HEK293 (cell line): Measurements from ENCODE around the gene ITGB8.

Experiments
- CTCF ChIA-PET: fragments of 350-600 bp; formaldehyde crosslinking; extraction: SDS; loops from one replicate; lab custom pipeline; 2021; ENCODE audit warnings: antibody characterized with exemption; lab: Yijun Ruan, JAX
- POLR2A ChIA-PET: fragments of 300-600 bp; formaldehyde crosslinking; extraction: SDS; loops from one replicate; lab custom pipeline; 2020; ENCODE audit warnings: antibody characterized with exemption, inconsistent platforms; lab: Yijun Ruan, JAX
- H3K27ac ChIP-seq: fragments of 200-500 bp; sonication (Bioruptor generic); 2 replicates; pipeline ENCODE4 v1.5.1; 2014; ENCODE audit warnings: low read depth, low read length, control low read depth, inconsistent platforms; ENCODE audit errors: extremely low read depth
- H3K36me3 ChIP-seq, 2 experiments: fragments of 200-500 bp in 1 of 2; sonication (Bioruptor generic) in 1 of 2; 1 replicate in 1 of 2; 2 replicates in 1 of 2; pipeline ENCODE4 v1.5.1; 2014 to 2017; ENCODE audit warnings: inconsistent platforms in 2 of 2, low read length in 2 of 2; ENCODE audit not compliant: control insufficient read depth in 2 of 2, insufficient read depth in 1 of 2
- H3K4me1 ChIP-seq: fragments of 200-500 bp; sonication (Bioruptor generic); 2 replicates; pipeline ENCODE4 v1.5.1; 2014; ENCODE audit warnings: mild to moderate bottlenecking, low read length, inconsistent platforms; ENCODE audit not compliant: control insufficient read depth, insufficient read depth
- H3K4me3 ChIP-seq: 2 replicates; pipeline ENCODE4 v1.5.1; 2011; ENCODE audit warnings: low read depth, mild to moderate bottlenecking, control low read depth, low read length, moderate library complexity
- H3K9me3 ChIP-seq: fragments of 200-500 bp; sonication (Bioruptor generic); 2 replicates; pipeline ENCODE4 v1.5.1; 2014; ENCODE audit warnings: low read depth, low read length, inconsistent platforms; ENCODE audit not compliant: control insufficient read depth, insufficient read depth
- BCL11B ChIP-seq: fragments of 450-650 bp; formaldehyde crosslinking; IDR thresholded peaks from 2 replicates; pipeline ENCODE4 v1.5.1; 2016; ENCODE audit warnings: low read depth, missing biosample characterization, missing genetic modification characterization
- FEZF1 ChIP-seq: fragments of 450-650 bp; formaldehyde crosslinking; IDR thresholded peaks from 2 replicates; pipeline ENCODE4 v1.5.1; 2016; ENCODE audit warnings: missing biosample characterization, missing genetic modification characterization
- KLF1 ChIP-seq: fragments of 450-650 bp; formaldehyde crosslinking; IDR thresholded peaks from 2 replicates; pipeline ENCODE4 v1.5.1; 2016; ENCODE audit warnings: missing biosample characterization, missing genetic modification characterization
- KLF10 ChIP-seq: fragments of 450-650 bp; IDR thresholded peaks from 2 replicates; pipeline ENCODE4 v1.5.1; 2018; ENCODE audit warnings: missing biosample characterization, mild to moderate bottlenecking, missing genetic modification characterization
- KLF16 ChIP-seq: fragments of 450-650 bp; formaldehyde crosslinking; IDR thresholded peaks from 2 replicates; pipeline ENCODE4 v1.5.1; 2017; ENCODE audit warnings: missing biosample characterization, missing genetic modification characterization
- KLF8 ChIP-seq: fragments of 450-650 bp; formaldehyde crosslinking; IDR thresholded peaks from 2 replicates; pipeline ENCODE4 v1.5.1; 2016; ENCODE audit warnings: missing biosample characterization, missing genetic modification characterization
- MEIS1 ChIP-seq: sonication (generic); formaldehyde crosslinking; IDR thresholded peaks from 2 replicates; pipeline ENCODE4 v1.8.1; 2022; ENCODE audit warnings: missing genetic modification reagents, mild to moderate bottlenecking, borderline replicate concordance
- OSR2 ChIP-seq: fragments of 450-650 bp; formaldehyde crosslinking; IDR thresholded peaks from 2 replicates; pipeline ENCODE4 v1.5.1; 2016; ENCODE audit warnings: missing biosample characterization, missing genetic modification characterization
- PRDM1 ChIP-seq: fragments of 450-650 bp; formaldehyde crosslinking; IDR thresholded peaks from 2 replicates; pipeline ENCODE4; 2016; ENCODE audit warnings: missing biosample characterization, missing genetic modification characterization
- SP2 ChIP-seq: fragments of 450-650 bp; formaldehyde crosslinking; IDR thresholded peaks from 2 replicates; pipeline ENCODE4 v1.5.1; 2016; ENCODE audit warnings: missing biosample characterization, missing genetic modification characterization
- SP3 ChIP-seq: fragments of 450-650 bp; formaldehyde crosslinking; IDR thresholded peaks from 2 replicates; pipeline ENCODE4 v1.5.1; 2016; ENCODE audit warnings: missing biosample characterization, missing genetic modification characterization
- WT1 ChIP-seq: fragments of 450-650 bp; formaldehyde crosslinking; IDR thresholded peaks from 2 replicates; pipeline ENCODE4 v1.5.1; 2016; ENCODE audit warnings: missing biosample characterization, missing genetic modification characterization
- ZBTB8A ChIP-seq: fragments of 450-650 bp; formaldehyde crosslinking; IDR thresholded peaks from 2 replicates; pipeline ENCODE4 v1.5.1; 2016; ENCODE audit warnings: missing biosample characterization, missing genetic modification characterization
- ZEB2 ChIP-seq: fragments of 450-650 bp; formaldehyde crosslinking; IDR thresholded peaks from 2 replicates; pipeline ENCODE4 v1.5.1; 2016; ENCODE audit warnings: missing biosample characterization, missing genetic modification characterization
- ZFP69B ChIP-seq: fragments of 450-650 bp; formaldehyde crosslinking; IDR thresholded peaks from 2 replicates; pipeline ENCODE4 v1.5.1; 2016; ENCODE audit warnings: missing biosample characterization, missing genetic modification characterization
- ZIC2 ChIP-seq: fragments of 450-650 bp; formaldehyde crosslinking; IDR thresholded peaks from 2 replicates; pipeline ENCODE4 v1.5.1; 2016; ENCODE audit warnings: missing biosample characterization, missing genetic modification characterization
- ZNF132 ChIP-seq: fragments of 450-650 bp; formaldehyde crosslinking; IDR thresholded peaks from 2 replicates; pipeline ENCODE4 v1.5.1; 2017; ENCODE audit warnings: missing biosample characterization, missing genetic modification characterization, borderline replicate concordance
- ZNF146 ChIP-seq: fragments of 450-650 bp; formaldehyde crosslinking; IDR thresholded peaks from 2 replicates; pipeline ENCODE4 v1.5.1; 2016; ENCODE audit warnings: missing biosample characterization, missing genetic modification characterization
- ZNF16 ChIP-seq: fragments of 450-650 bp; formaldehyde crosslinking; IDR thresholded peaks from 2 replicates; pipeline ENCODE4 v1.5.1; 2016; ENCODE audit warnings: low read depth, missing biosample characterization, missing genetic modification characterization
- ZNF274 ChIP-seq, 2 experiments: fragments of 200-500 bp in 1 of 2; fragments of 450-650 bp in 1 of 2; sonication (Bioruptor generic) in 1 of 2; formaldehyde crosslinking in 1 of 2; IDR thresholded peaks; 2 replicates each; pipeline versions ENCODE4 v1.5.1 to v1.6.1; 2014 to 2016; ENCODE audit warnings: borderline replicate concordance in 1 of 2, inconsistent platforms in 1 of 2, low read length in 1 of 2, missing biosample characterization in 1 of 2, missing genetic modification characterization in 1 of 2
- ZNF37A ChIP-seq: fragments of 450-650 bp; IDR thresholded peaks from 2 replicates; pipeline ENCODE4 v1.5.1; 2018; ENCODE audit warnings: missing biosample characterization, missing genetic modification characterization
- ZNF394 ChIP-seq: fragments of 450-650 bp; formaldehyde crosslinking; IDR thresholded peaks from 2 replicates; pipeline ENCODE4 v1.5.1; 2016; ENCODE audit warnings: missing biosample characterization, missing genetic modification characterization, mild to moderate bottlenecking, moderate library complexity, borderline replicate concordance
- ZNF48 ChIP-seq: fragments of 450-650 bp; formaldehyde crosslinking; IDR thresholded peaks from 2 replicates; pipeline ENCODE4 v1.5.1; 2016; ENCODE audit warnings: missing biosample characterization, missing genetic modification characterization
- ZNF549 ChIP-seq: fragments of 450-650 bp; IDR thresholded peaks from 2 replicates; pipeline ENCODE4 v1.5.1; 2018; ENCODE audit warnings: missing biosample characterization, missing genetic modification characterization, mild to moderate bottlenecking, inconsistent platforms, moderate library complexity
- ZNF561 ChIP-seq: fragments of 450-650 bp; IDR thresholded peaks from 2 replicates; pipeline ENCODE4 v1.5.1; 2018; ENCODE audit warnings: missing biosample characterization, missing genetic modification characterization, borderline replicate concordance
- ZNF596 ChIP-seq: fragments of 450-650 bp; IDR thresholded peaks from 2 replicates; pipeline ENCODE4 v1.5.0; 2018; ENCODE audit warnings: missing biosample characterization, mild to moderate bottlenecking, missing genetic modification characterization, moderate library complexity
- ZNF664 ChIP-seq: fragments of 450-650 bp; formaldehyde crosslinking; IDR thresholded peaks from 2 replicates; pipeline ENCODE4 v1.5.1; 2016; ENCODE audit warnings: missing biosample characterization, missing genetic modification characterization
- ZNF843 ChIP-seq: fragments of 450-650 bp; formaldehyde crosslinking; IDR thresholded peaks from 2 replicates; pipeline ENCODE4 v1.5.1; 2016; ENCODE audit warnings: missing biosample characterization, missing genetic modification characterization
- ZXDB ChIP-seq: fragments of 450-650 bp; formaldehyde crosslinking; IDR thresholded peaks from 2 replicates; pipeline ENCODE4 v1.5.1; 2016; ENCODE audit warnings: missing biosample characterization, missing genetic modification characterization
- TF ChIP-seq, protein P1 (sequence below): fragments of 450-650 bp; formaldehyde crosslinking; IDR thresholded peaks from 2 replicates; pipeline ENCODE4 v1.5.1; 2016; ENCODE audit warnings: missing biosample characterization, missing genetic modification characterization
- TF ChIP-seq, protein P2 (sequence below): fragments of 450-650 bp; formaldehyde crosslinking; IDR thresholded peaks from 2 replicates; pipeline ENCODE4 v1.5.1; 2017; ENCODE audit warnings: missing biosample characterization, missing genetic modification characterization

Gene ITGB8

DNA sequence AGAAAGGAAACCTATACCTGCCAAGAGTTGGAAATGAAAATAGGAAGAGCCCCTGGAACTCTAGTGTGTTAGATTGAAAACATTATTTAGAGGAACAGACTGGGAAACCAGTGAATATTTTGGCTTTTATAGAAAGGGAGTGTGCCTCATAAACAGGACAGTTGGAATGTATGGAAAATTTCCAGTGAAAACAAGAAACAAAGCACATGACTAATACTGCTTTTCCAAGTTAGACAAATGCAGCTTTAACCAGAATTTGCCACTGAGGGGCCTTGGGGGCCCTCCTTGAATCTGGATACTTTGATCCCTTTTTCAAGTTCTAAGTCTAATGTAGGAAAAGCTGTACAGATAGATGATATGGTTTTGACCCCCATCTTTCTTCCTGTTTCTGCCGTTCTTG, 21.2 kb downstream of the ITGB8 start:
- ChIA-PET CTCF (interaction anchor here (0.8 to 1.5 kb wide), 2 partner anchors 8 to 22 kb away, joined by 3 read pairs; partner anchors contain the start of gene ITGB8), POLR2A (interaction anchor here (1.0 kb wide), 1 partner anchor 21 kb away, joined by 3 read pairs; the partner anchor contains the start of gene ITGB8)

DNA sequence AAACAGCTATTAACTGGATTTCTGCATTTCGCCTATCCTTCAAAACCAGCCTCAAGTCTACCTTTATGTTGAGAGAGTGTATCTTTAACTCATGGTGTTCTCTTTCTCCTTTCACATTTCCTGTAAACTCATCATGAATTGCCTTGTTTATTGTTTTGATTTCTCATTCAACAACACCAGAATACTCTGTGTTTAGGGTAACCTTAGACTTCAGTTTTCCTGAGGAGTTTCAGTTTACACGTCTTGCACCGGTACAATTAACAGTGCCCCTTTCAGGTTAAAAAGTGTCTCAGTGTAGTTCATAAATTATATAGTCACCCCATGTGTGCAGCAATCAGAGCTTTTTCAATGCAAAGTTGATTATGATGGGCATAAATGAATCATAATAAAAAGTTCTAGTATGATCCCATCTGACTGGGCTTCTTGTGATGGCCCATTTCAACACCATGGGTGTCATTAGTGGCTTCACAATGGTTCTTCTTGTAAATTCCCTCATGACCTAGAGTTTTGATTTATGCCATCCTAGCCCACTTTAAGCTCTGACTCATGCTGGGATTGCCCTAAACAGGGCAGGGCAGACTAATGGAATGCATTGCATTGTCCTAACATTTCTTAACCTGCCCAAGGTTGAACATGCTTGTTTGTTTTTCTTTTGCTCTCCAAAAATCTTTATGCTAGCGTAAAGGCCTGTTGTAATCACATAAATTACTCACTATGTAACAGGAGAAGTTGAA, 22.0 kb downstream of the ITGB8 start:
- ChIA-PET POLR2A (interaction anchor here (1.0 kb wide), 1 partner anchor 22 kb away, joined by 3 read pairs; the partner anchor contains the start of gene ITGB8), CTCF (interaction anchor here (0.8 to 1.5 kb wide), 2 partner anchors 9 to 22 kb away, joined by 3 read pairs; partner anchors contain the start of gene ITGB8)
- Histone ChIP-seq H3K36me3 (no peaks in the 10 kb centered on the region), H3K27ac (no peak overlapping the region), H3K4me1 (peaks cover 17% of the 10 kb centered on the region; the same call in 1 of the 2 replicates), H3K4me3 (no peak overlapping the region), H3K9me3 (no peaks in the 10 kb centered on the region)
- 0 out of 2 replicates have a peak, but pooled peaks have one; percentile 24 for TF ChIP-seq KLF1
- peak; percentile 25; the same call in 1 of the 2 replicates for TF ChIP-seq SP3
- no peak for TF ChIP-seq PRDM1 (tag by site-specific recombination)
- TF ChIP-seq MEIS1 (CRISPR knock-in tag): peak; percentile 90
- TF ChIP-seq ZNF843 (tag by site-specific recombination): peak; percentile 64; the same call in 1 of the 2 replicates
- TF ChIP-seq, protein P1, sequence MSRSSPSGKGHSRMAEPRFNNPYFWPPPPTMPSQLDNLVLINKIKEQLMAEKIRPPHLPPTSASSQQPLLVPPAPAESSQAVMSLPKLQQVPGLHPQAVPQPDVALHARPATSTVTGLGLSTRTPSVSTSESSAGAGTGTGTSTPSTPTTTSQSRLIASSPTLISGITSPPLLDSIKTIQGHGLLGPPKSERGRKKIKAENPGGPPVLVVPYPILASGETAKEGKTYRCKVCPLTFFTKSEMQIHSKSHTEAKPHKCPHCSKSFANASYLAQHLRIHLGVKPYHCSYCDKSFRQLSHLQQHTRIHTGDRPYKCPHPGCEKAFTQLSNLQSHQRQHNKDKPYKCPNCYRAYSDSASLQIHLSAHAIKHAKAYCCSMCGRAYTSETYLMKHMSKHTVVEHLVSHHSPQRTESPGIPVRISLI (tag by site-specific recombination): 0 out of 2 replicates have a peak, but pooled peaks have one; percentile 22
- 0 out of 2 replicates have a peak, but pooled peaks have one; percentile 14 for TF ChIP-seq SP2 (tag by site-specific recombination)
- no peak for TF ChIP-seq ZNF146
- no peak for TF ChIP-seq ZNF132
- 0 out of 2 replicates have a peak, but pooled peaks have one; percentile 51 for TF ChIP-seq KLF10 (tag by site-specific recombination)
- TF ChIP-seq ZNF561 (tag by site-specific recombination): no peak
- TF ChIP-seq ZEB2 (tag by site-specific recombination): peak; percentile 28; the same call in 1 of the 2 replicates
- peak; percentile 60; the same call in 1 of the 2 replicates for TF ChIP-seq FEZF1 (tag by site-specific recombination)
- TF ChIP-seq ZNF16 (tag by site-specific recombination): no peak
- 0 out of 2 replicates have a peak, but pooled peaks have one; percentile 7 for TF ChIP-seq OSR2
- 0 out of 2 replicates have a peak, but pooled peaks have one; percentile 38 for TF ChIP-seq ZFP69B (tag by site-specific recombination)
- peak; percentile 44 for TF ChIP-seq ZIC2 (tag by site-specific recombination)
- 0 out of 2 replicates have a peak, but pooled peaks have one; percentile 16 for TF ChIP-seq ZXDB (tag by site-specific recombination)
- TF ChIP-seq ZNF394: 0 out of 2 replicates have a peak, but pooled peaks have one; percentile 16
- no peak for TF ChIP-seq ZNF664
- no peak for TF ChIP-seq BCL11B (tag by site-specific recombination)
- no peak for TF ChIP-seq ZNF274 (IDR thresholded peaks at IDR 0.05; ENCODE audit: low read length)
- TF ChIP-seq ZNF274 (tag by site-specific recombination; IDR thresholded peaks at IDR 0.05; ENCODE audit: borderline replicate concordance): no peak
- TF ChIP-seq ZNF549 (tag by site-specific recombination): no peak
- peak; percentile 80 for TF ChIP-seq ZBTB8A
- TF ChIP-seq, protein P2, sequence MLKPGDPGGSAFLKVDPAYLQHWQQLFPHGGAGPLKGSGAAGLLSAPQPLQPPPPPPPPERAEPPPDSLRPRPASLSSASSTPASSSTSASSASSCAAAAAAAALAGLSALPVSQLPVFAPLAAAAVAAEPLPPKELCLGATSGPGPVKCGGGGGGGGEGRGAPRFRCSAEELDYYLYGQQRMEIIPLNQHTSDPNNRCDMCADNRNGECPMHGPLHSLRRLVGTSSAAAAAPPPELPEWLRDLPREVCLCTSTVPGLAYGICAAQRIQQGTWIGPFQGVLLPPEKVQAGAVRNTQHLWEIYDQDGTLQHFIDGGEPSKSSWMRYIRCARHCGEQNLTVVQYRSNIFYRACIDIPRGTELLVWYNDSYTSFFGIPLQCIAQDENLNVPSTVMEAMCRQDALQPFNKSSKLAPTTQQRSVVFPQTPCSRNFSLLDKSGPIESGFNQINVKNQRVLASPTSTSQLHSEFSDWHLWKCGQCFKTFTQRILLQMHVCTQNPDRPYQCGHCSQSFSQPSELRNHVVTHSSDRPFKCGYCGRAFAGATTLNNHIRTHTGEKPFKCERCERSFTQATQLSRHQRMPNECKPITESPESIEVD: peak; percentile 68
- peak; percentile 70 for TF ChIP-seq KLF8 (tag by site-specific recombination)

More for the DNA sequence above, 21.2 kb downstream of the ITGB8 start:
- peaks cover 17% of the 10 kb centered on the region; the same call in 1 of the 2 replicates for H3K4me1 ChIP-seq
- H3K27ac ChIP-seq: no peak overlapping the region
- H3K4me3 ChIP-seq: no peak overlapping the region
- TF ChIP-seq ZNF596: no peak
- peak; percentile 78 for TF ChIP-seq WT1
- TF ChIP-seq, protein P2: peak; percentile 47
- TF ChIP-seq ZNF37A (tag by site-specific recombination): no peak
- no peak for TF ChIP-seq ZNF48 (tag by site-specific recombination)
- no peak for TF ChIP-seq KLF16 (tag by site-specific recombination)
- H3K9me3 ChIP-seq: no peaks in the 10 kb centered on the region
- H3K36me3 ChIP-seq: no peaks in the 10 kb centered on the region
